ENCODE data around the gene C17orf50.

- TF ChIP-seq GATA2 (IDR thresholded peaks at IDR 0.05; ENCODE audit: low read depth, low read length) (peak; percentile 57; the same call in 1 of the 2 replicates), GATA3 (IDR thresholded peaks at IDR 0.05; ENCODE audit: low read depth, low read length) (no peak)
Observed at GRCh38 chr17:35713069-35713728, 47.5 kb upstream of the C17orf50 start.

Measured in SH-SY5Y (cell line).